ENCODE data around the gene DIAPH2.

DNA sequence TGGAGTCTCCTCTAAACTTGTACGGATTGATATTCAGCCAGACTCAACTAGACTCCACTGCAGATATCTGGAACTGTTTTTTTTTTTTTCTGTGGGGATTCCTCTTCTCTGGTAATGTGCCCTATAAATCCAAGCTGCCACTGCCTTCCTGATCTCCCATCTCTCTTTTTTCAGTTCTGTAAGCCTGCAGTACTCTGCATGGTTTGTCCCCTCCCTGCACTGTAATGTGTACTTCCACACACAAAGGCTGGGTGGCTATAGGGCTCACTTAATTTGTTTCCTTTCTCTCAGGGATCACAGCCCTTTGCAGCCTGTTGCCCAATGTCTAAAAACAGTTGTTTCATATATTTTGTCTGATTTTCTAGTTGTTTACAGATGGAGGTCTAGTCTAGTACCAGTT, 114.3 kb downstream of the DIAPH2 start:
- no peak for TF ChIP-seq EZH2 (IDR thresholded peaks at IDR 0.05; ENCODE audit: insufficient read depth, poor library complexity, severe bottlenecking)
- no peak for TF ChIP-seq EZH2phosphoT487 (IDR thresholded peaks at IDR 0.05; ENCODE audit: insufficient read depth, low read depth)

All from GM23248 (cell line).